ENCODE data around the gene CPXM2.

CPXM2 gene

GRCh38 chr10:123781324-123781900 lies 110.2 kb downstream of the CPXM2 start:
- no peak for DNase-seq (ENCODE audit: low spot score)
- TF ChIP-seq, protein P1, sequence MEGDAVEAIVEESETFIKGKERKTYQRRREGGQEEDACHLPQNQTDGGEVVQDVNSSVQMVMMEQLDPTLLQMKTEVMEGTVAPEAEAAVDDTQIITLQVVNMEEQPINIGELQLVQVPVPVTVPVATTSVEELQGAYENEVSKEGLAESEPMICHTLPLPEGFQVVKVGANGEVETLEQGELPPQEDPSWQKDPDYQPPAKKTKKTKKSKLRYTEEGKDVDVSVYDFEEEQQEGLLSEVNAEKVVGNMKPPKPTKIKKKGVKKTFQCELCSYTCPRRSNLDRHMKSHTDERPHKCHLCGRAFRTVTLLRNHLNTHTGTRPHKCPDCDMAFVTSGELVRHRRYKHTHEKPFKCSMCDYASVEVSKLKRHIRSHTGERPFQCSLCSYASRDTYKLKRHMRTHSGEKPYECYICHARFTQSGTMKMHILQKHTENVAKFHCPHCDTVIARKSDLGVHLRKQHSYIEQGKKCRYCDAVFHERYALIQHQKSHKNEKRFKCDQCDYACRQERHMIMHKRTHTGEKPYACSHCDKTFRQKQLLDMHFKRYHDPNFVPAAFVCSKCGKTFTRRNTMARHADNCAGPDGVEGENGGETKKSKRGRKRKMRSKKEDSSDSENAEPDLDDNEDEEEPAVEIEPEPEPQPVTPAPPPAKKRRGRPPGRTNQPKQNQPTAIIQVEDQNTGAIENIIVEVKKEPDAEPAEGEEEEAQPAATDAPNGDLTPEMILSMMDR (IDR thresholded peaks at IDR 0.05; ENCODE audit: extremely low read depth, insufficient read depth, missing control alignments): no peak
- in situ Hi-C loops (cut with MboI; ENCODE audit: low pct_unique_long_range_greater_than_20kb, low sequenced_read_pairs, unreplicated experiment): no loop called here

- in situ Hi-C loops (cut with MboI; ENCODE audit: low pct_unique_long_range_greater_than_20kb, low sequenced_read_pairs, unreplicated experiment): no loop called here
- no peak for DNase-seq (ENCODE audit: low spot score)
- TF ChIP-seq, protein P1 (IDR thresholded peaks at IDR 0.05; ENCODE audit: extremely low read depth, insufficient read depth, missing control alignments): no peak
Observed at GRCh38 chr10:123778719-123779517, 112.7 kb downstream of the CPXM2 start.

- in situ Hi-C loops (cut with MboI; ENCODE audit: low pct_unique_long_range_greater_than_20kb, low sequenced_read_pairs, unreplicated experiment): no loop called here
- no peak for DNase-seq (ENCODE audit: low spot score)
- TF ChIP-seq, protein P1 (IDR thresholded peaks at IDR 0.05; ENCODE audit: extremely low read depth, insufficient read depth, missing control alignments): no peak
Observed at GRCh38 chr10:123777881-123778280, 113.7 kb downstream of the CPXM2 start.

GRCh38 chr10:123774132-123774742 lies 117.4 kb downstream of the CPXM2 start:
- in situ Hi-C loops (cut with MboI; ENCODE audit: low pct_unique_long_range_greater_than_20kb, low sequenced_read_pairs, unreplicated experiment): no loop called here
- TF ChIP-seq, protein P1 (IDR thresholded peaks at IDR 0.05; ENCODE audit: extremely low read depth, insufficient read depth, missing control alignments): no peak
- DNase-seq (ENCODE audit: low spot score): no peak

DNA sequence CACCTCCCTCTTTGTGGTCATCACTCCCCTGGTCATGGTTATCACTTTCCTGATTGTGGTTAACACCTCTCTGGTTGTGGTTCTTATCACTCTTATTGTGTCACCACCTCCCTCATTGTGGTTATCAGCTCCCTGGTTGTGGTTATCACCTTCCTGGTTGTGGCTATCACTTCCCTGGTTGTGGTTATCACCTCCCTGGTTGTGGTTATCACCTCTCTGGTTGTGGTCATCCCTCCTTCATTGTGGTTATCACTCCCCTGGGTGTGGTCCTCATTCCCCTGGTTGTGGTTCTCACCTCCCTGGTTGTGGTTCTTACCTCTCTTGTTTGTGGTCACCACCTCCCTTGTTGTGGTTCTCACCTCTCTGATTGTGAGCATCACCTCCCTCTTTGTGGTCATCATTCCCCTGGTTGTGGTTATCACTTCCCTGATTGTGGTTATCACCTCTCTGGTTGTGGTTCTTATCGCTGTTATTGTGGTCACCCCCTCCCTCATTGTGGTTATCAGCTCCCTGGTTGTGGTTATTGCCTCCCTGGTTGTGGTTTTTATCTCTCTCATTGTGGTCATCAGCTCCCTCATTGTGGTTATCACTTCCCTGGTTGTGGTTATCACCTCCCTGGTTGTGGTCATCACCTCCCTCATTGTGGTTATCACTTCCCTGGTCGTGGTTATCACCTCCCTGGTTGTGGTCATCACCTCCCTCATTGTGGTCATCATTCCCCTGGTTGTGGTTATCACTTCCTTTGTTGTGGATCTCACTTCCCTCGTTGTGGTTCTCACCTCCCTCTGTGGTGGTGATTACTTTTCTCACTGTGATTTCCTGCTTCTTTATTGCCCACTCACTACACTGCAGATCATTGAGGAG lies 118.7 kb downstream of the CPXM2 start:
- DNase-seq (ENCODE audit: low spot score): no peak
- in situ Hi-C loops (cut with MboI; ENCODE audit: low pct_unique_long_range_greater_than_20kb, low sequenced_read_pairs, unreplicated experiment): no loop called here
- TF ChIP-seq, protein P1 (IDR thresholded peaks at IDR 0.05; ENCODE audit: extremely low read depth, insufficient read depth, missing control alignments): no peak

All from GM13977 (cell line).